HG02973 (cell line): ENCODE data around the gene KIDINS220.
A peak's percentile ranks its signal among the peaks of the same experiment; 100 is the strongest.
"Not testable (repeated sequence)": the region's sequence is repeated elsewhere in the genome, so short reads cannot be mapped to it uniquely, and the experiment has no call there.

Experiments
- ATAC-seq: cut with Tn5 transposase; IDR thresholded peaks from one replicate; pipeline ENCODE4 v1.9.1; 2021; ENCODE audit warnings: moderate library complexity; ENCODE audit not compliant: unreplicated experiment

Gene KIDINS220

GRCh38 chr2:8754106-8754776, 83.2 kb downstream of the KIDINS220 start:
- no peak for ATAC-seq

- no peak for ATAC-seq
These were observed 83.8 kb downstream of the KIDINS220 start for GRCh38 chr2:8753609-8754008.

GRCh38 chr2:8752385-8752784, 85.0 kb downstream of the KIDINS220 start:
- peak; percentile 66 for ATAC-seq

GRCh38 chr2:8750221-8750620, 87.2 kb downstream of the KIDINS220 start:
- no peak for ATAC-seq

GRCh38 chr2:8743261-8743660, 94.2 kb downstream of the KIDINS220 start:
- ATAC-seq, result no peak

GRCh38 chr2:8740136-8740535, 97.3 kb downstream of the KIDINS220 start:
- ATAC-seq, result no peak

GRCh38 chr2:8737571-8738175, 99.7 kb downstream of the KIDINS220 start:
- ATAC-seq, result no peak

- no peak for ATAC-seq
These were observed 104.8 kb downstream of the KIDINS220 start for GRCh38 chr2:8732601-8733000.

- ATAC-seq, result no peak
These were observed 107.5 kb downstream of the KIDINS220 start for GRCh38 chr2:8729939-8730338.

- not testable (repeated sequence) for ATAC-seq
These were observed 108.3 kb downstream of the KIDINS220 start for GRCh38 chr2:8729101-8729500.

GRCh38 chr2:8728305-8729015, 109.0 kb downstream of the KIDINS220 start:
- ATAC-seq, result no peak

- ATAC-seq, result no peak
These were observed 111.6 kb downstream of the KIDINS220 start for GRCh38 chr2:8725838-8726237.

- ATAC-seq, result no peak
These were observed 114.4 kb downstream of the KIDINS220 start for GRCh38 chr2:8722986-8723385.

- ATAC-seq, result no peak
These were observed 116.0 kb downstream of the KIDINS220 start for GRCh38 chr2:8721410-8721809.

- ATAC-seq, result no peak
These were observed 116.7 kb downstream of the KIDINS220 start for GRCh38 chr2:8720741-8721140.

- ATAC-seq, result no peak
These were observed 117.9 kb downstream of the KIDINS220 start for GRCh38 chr2:8719528-8719927.

- no peak for ATAC-seq
These were observed 122.4 kb downstream of the KIDINS220 start for GRCh38 chr2:8714971-8715370.

GRCh38 chr2:8714283-8714682, 123.1 kb downstream of the KIDINS220 start:
- ATAC-seq, result no peak

- no peak for ATAC-seq
These were observed 126.5 kb downstream of the KIDINS220 start for GRCh38 chr2:8710951-8711350.

- no peak for ATAC-seq
These were observed 127.8 kb downstream of the KIDINS220 start for GRCh38 chr2:8709611-8710010.

GRCh38 chr2:8704906-8705305, 132.5 kb downstream of the KIDINS220 start:
- no peak for ATAC-seq
